ENCODE data around the gene FHOD3. TPM values are rescaled to one million over a fixed set of nuclear protein-coding genes. Genes with fewer than 3 reads are reported as not detected.

The FHOD3 gene
- total RNA-seq, 1 experiment from 2014 or later, result 5.0 TPM

DNA sequence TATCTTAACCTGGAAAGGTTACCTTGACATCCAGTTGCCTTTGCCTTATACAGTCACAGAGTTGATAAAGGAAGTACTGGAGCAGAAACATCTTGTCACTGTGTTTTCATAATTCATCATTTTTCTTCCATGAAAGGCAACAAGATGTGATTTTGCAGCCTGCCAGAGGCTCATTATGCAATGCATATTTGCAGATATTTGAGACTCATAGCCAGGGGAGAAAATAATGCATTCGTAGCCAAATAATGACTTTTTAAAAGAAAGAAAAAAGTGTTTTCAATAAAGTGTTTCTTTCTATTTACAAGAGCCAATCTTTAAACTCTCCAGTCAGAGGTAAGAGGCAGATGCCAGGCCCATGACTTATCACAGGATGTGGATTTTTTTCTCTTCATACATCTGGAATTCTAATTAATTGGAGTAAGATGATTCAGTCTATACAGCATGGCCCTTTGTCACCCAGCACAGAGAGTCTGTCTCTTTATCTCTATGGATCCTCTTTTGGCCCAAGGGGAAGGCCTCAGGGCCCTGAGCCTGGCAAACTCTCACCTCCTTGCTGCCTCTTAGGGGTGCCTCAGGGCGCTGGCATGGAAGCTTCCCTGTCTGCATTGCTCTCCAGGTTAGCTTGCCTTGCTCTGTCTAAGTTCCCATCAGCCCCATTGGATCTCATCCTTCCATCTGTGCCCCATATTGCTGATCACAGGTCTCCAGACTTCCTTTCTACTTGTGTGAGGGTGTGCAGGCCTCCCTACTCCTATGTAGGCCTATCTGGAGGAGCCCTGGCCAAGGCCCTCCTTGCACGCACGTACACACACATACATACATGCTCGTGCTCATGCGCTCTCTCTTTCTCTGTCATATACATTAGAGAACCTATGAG is 283.6 kb downstream of the FHOD3 start:
- no peak for DNase-seq (ENCODE audit: unreplicated experiment)
- no TSS peak for BruUV-seq (replicated peaks)
- intact Hi-C loops (cut with micrococcal nuclease), result loop anchor here (2.0 kb wide), 1 partner anchor 176 kb away; no protein-coding TSS in a partner anchor
- CTCF ChIA-PET, result interaction anchor here (0.6 to 1.7 kb wide), 3 partner anchors 9 to 281 kb away, joined by 3 to 7 read pairs (median 5); no protein-coding TSS in a partner anchor
- no peaks in the 10 kb centered on the region for H3K27me3 Mint-ChIP-seq (ENCODE audit: insufficient read depth, unreplicated experiment)
- peaks cover 20% of the 10 kb centered on the region for H3K4me1 Mint-ChIP-seq (ENCODE audit: insufficient read depth, unreplicated experiment)
- POLR2A ChIA-PET, result no interaction called here
- H3K27ac Mint-ChIP-seq (ENCODE audit: low read depth, unreplicated experiment), result peak overlapping the region; percentile 71
- peaks cover 11% of the 10 kb centered on the region for H3K36me3 Mint-ChIP-seq (ENCODE audit: insufficient read depth, unreplicated experiment)
- no peaks in the 10 kb centered on the region for H3K9me3 Mint-ChIP-seq (ENCODE audit: unreplicated experiment)
- H3K4me3 Mint-ChIP-seq (ENCODE audit: unreplicated experiment), result no peak overlapping the region
- no peak for TF ChIP-seq CTCF (IDR thresholded peaks at IDR 0.05; ENCODE audit: unreplicated experiment)

DNA sequence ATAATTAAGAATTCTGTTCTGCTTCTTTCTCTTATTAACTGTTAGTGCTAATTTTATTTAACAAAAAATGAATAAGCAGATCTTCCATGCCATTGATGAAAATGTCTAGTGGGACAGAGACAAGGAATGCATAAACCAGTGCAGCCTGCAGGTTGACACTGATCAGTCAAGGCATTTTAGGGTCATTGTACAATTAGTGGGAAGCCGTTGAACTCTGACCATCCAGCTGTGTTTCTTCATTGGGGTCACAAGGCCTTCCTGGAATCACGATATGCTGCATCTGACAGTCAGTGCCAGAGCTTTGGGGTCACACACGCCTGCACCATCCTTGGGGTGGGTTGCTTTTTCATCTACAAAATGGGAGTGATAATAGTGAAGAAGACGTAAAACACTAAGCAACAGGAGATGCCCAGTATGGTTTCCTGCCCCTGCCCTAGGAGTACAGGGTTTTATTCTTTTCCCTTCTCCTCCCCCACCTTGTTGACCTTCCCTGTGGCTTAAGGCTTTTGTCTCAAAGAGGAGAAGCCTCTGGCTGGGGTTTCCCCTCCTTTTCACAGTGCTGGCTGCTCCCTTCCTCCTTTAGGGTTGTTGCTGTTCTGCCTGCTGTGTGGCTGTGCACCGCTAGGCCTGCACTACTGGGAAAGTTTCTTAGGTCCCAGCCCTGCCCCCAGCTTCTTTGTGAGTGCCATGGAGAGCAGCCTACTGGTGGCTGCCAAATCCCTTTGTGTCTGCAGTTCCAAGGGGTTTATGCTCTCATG is 285.7 kb downstream of the FHOD3 start:
- H3K9me3 Mint-ChIP-seq (ENCODE audit: unreplicated experiment), result no peaks in the 10 kb centered on the region
- H3K4me1 Mint-ChIP-seq (ENCODE audit: insufficient read depth, unreplicated experiment), result peaks cover 20% of the 10 kb centered on the region
- peaks cover 7% of the 10 kb centered on the region for H3K36me3 Mint-ChIP-seq (ENCODE audit: insufficient read depth, unreplicated experiment)
- H3K27ac Mint-ChIP-seq (ENCODE audit: low read depth, unreplicated experiment), result no peak overlapping the region
- no TSS peak for BruUV-seq (replicated peaks)
- POLR2A ChIA-PET, result interaction anchor here (0.6 to 0.7 kb wide), 2 partner anchors 10 to 448 kb away, joined by 3 to 6 read pairs; no protein-coding TSS in a partner anchor
- intact Hi-C loops (cut with micrococcal nuclease), result no loop called here
- H3K27me3 Mint-ChIP-seq (ENCODE audit: insufficient read depth, unreplicated experiment), result no peaks in the 10 kb centered on the region
- no peak for DNase-seq (ENCODE audit: unreplicated experiment)
- TF ChIP-seq CTCF (IDR thresholded peaks at IDR 0.05; ENCODE audit: unreplicated experiment), result no peak
- H3K4me3 Mint-ChIP-seq (ENCODE audit: unreplicated experiment), result no peak overlapping the region
- CTCF ChIA-PET, result interaction anchor here (0.6 to 1.1 kb wide), 5 partner anchors 10 to 426 kb away, joined by 3 to 5 read pairs (median 4); no protein-coding TSS in a partner anchor

GRCh38 chr18:36589857-36590543 is 292.5 kb downstream of the FHOD3 start:
- no peak for TF ChIP-seq CTCF (IDR thresholded peaks at IDR 0.05; ENCODE audit: unreplicated experiment)
- intact Hi-C loops (cut with micrococcal nuclease), result no loop called here
- no peak overlapping the region for H3K27ac Mint-ChIP-seq (ENCODE audit: low read depth, unreplicated experiment)
- H3K36me3 Mint-ChIP-seq (ENCODE audit: insufficient read depth, unreplicated experiment), result peaks cover 7% of the 10 kb centered on the region
- ChIA-PET POLR2A (interaction anchor here (0.6 to 1.2 kb wide), 2 partner anchors 9 to 305 kb away, joined by 3 read pairs; no protein-coding TSS in a partner anchor), CTCF (interaction anchor here (0.6 to 1.3 kb wide), 3 partner anchors 19 to 514 kb away, joined by 4 to 5 read pairs (median 4); no protein-coding TSS in a partner anchor)
- peaks cover 17% of the 10 kb centered on the region for H3K4me1 Mint-ChIP-seq (ENCODE audit: insufficient read depth, unreplicated experiment)
- H3K9me3 Mint-ChIP-seq (ENCODE audit: unreplicated experiment), result no peaks in the 10 kb centered on the region
- BruUV-seq (replicated peaks), result no TSS peak
- no peaks in the 10 kb centered on the region for H3K27me3 Mint-ChIP-seq (ENCODE audit: insufficient read depth, unreplicated experiment)
- DNase-seq (ENCODE audit: unreplicated experiment), result no peak
- no peak overlapping the region for H3K4me3 Mint-ChIP-seq (ENCODE audit: unreplicated experiment)
